SU-DHL-6 (cell line): Measurements from ENCODE around the gene SLC16A4.
"Not testable (repeated sequence)": the region's sequence is repeated elsewhere in the genome, so short reads cannot be mapped to it uniquely, and the experiment has no call there.

ENCODE experiments used
- CTCF ChIP-seq: fragments of 200-600 bp; sonication (generic); IDR thresholded peaks from one replicate; pipeline ENCODE4 v1.5.1; 2017; ENCODE audit warnings: antibody characterized with exemption, mild to moderate bottlenecking, low read length, moderate library complexity; ENCODE audit not compliant: insufficient read depth, poor library complexity, severe bottlenecking
- EZH2phosphoT487 ChIP-seq: fragments of 200-600 bp; sonication (generic), shearing (Covaris generic); conservative IDR thresholded peaks from 2 replicates; pipeline ENCODE4 v1.6.1; 2018; ENCODE audit warnings: mild to moderate bottlenecking, antibody characterized with exemption, low read length, moderate library complexity, mixed read lengths

GRCh38 chr1:110413045-110413444 lies 22.2 kb upstream of the SLC16A4 start:
- not testable (repeated sequence) for TF ChIP-seq CTCF, EZH2phosphoT487
